ENCODE measurements around the gene MARCHF6.
"Not testable (repeated sequence)": the region's sequence is repeated elsewhere in the genome, so short reads cannot be mapped to it uniquely, and the experiment has no call there.

Gene MARCHF6

GRCh38 chr5:10375146-10375545 is 21.7 kb downstream of the MARCHF6 start:
- DNase-seq (ENCODE audit: low read depth in 1 of 2, low spot score in 1 of 2), result not testable (repeated sequence)

GRCh38 chr5:10376544-10376943 is 23.0 kb downstream of the MARCHF6 start:
- DNase-seq (ENCODE audit: low read depth in 1 of 2, low spot score in 1 of 2), result no peak

- DNase-seq (ENCODE audit: low read depth in 1 of 2, low spot score in 1 of 2), result no peak
Measured at GRCh38 chr5:10377081-10377480, 23.6 kb downstream of the MARCHF6 start.

GRCh38 chr5:10381803-10382202 is 28.3 kb downstream of the MARCHF6 start:
- DNase-seq (ENCODE audit: low read depth in 1 of 2, low spot score in 1 of 2), result no peak

- DNase-seq (ENCODE audit: low read depth in 1 of 2, low spot score in 1 of 2), result no peak
Measured at GRCh38 chr5:10384483-10384882, 31.0 kb downstream of the MARCHF6 start.

GRCh38 chr5:10387690-10388089 is 34.2 kb downstream of the MARCHF6 start:
- DNase-seq (ENCODE audit: low read depth in 1 of 2, low spot score in 1 of 2), result no peak

- DNase-seq (ENCODE audit: low read depth in 1 of 2, low spot score in 1 of 2), result no peak
Measured at GRCh38 chr5:10391130-10391529, 37.6 kb downstream of the MARCHF6 start.

GRCh38 chr5:10392567-10393328 is 39.3 kb downstream of the MARCHF6 start:
- not testable (repeated sequence) for DNase-seq (ENCODE audit: low read depth in 1 of 2, low spot score in 1 of 2)

- DNase-seq (ENCODE audit: low read depth in 1 of 2, low spot score in 1 of 2), result no peak
Measured at GRCh38 chr5:10393491-10393890, 40.0 kb downstream of the MARCHF6 start.

- no peak for DNase-seq (ENCODE audit: low read depth in 1 of 2, low spot score in 1 of 2)
Measured at GRCh38 chr5:10396552-10396951, 43.1 kb downstream of the MARCHF6 start.

GRCh38 chr5:10399839-10400238 is 46.3 kb downstream of the MARCHF6 start:
- no peak for DNase-seq (ENCODE audit: low read depth in 1 of 2, low spot score in 1 of 2)

- DNase-seq (ENCODE audit: low read depth in 1 of 2, low spot score in 1 of 2), result no peak
Measured at GRCh38 chr5:10400411-10400810, 46.9 kb downstream of the MARCHF6 start.

- DNase-seq (ENCODE audit: low read depth in 1 of 2, low spot score in 1 of 2), result no peak
Measured at GRCh38 chr5:10400831-10401230, 47.3 kb downstream of the MARCHF6 start.

- DNase-seq (ENCODE audit: low read depth in 1 of 2, low spot score in 1 of 2), result no peak
Measured at GRCh38 chr5:10401498-10401897, 48.0 kb downstream of the MARCHF6 start.
